IMR-90 (cell line): ENCODE results near the gene ATRX. TPM values are rescaled to one million over a fixed set of nuclear protein-coding genes. Genes with fewer than 3 reads are reported as not detected.

Experiments
- ATAC-seq: fragments of 200-7000 bp; cut with Tn5 transposase; 2 replicates; pipeline ENCODE4 v1.9.1; 2020; ENCODE audit warnings: low read depth, mild to moderate bottlenecking, moderate library complexity
- BruUV-seq: library from RNA; stranded (reverse); fragments of 400-500 nt; replicated peaks from 2 replicates; lab custom pipeline; 2021; lab: Mats Ljungman, UMichigan
- CTCF ChIA-PET: fragments of 300-600 bp; formaldehyde crosslinking; extraction: SDS; loops from one replicate; lab custom pipeline; 2021; ENCODE audit warnings: antibody characterized with exemption; lab: Yijun Ruan, JAX
- POLR2A ChIA-PET: fragments of 300-600 bp; sonication (Branson Sonifier 250); formaldehyde crosslinking; loops from one replicate; lab custom pipeline; 2022; ENCODE audit warnings: antibody characterized with exemption; ENCODE audit not compliant: unreplicated experiment; lab: Charles Lee
- DNase-seq: peaks from one replicate; pipeline ENCODE4 v3.0.0; 2013
- H2AFZ ChIP-seq: replicated peaks from 2 replicates; pipeline ENCODE3; 2013; ENCODE audit warnings: low read length, mild to moderate bottlenecking; ENCODE audit not compliant: poor library complexity
- H2AK5ac ChIP-seq: 2 replicates; pipeline ENCODE4 v1.6.1; 2013; ENCODE audit warnings: low read depth, low read length, inconsistent platforms
- H2AK9ac ChIP-seq: replicated peaks from 2 replicates; pipeline ENCODE3; 2013; ENCODE audit warnings: mild to moderate bottlenecking, low read depth, low read length, moderate library complexity; ENCODE audit not compliant: poor library complexity
- H2BK120ac ChIP-seq: 2 replicates; pipeline ENCODE4 v1.6.1; 2013; ENCODE audit warnings: low read depth, low read length, inconsistent platforms
- H2BK15ac ChIP-seq: 3 replicates; pipeline ENCODE4 v1.6.1; 2013; ENCODE audit warnings: low read depth, low read length, inconsistent platforms
- H2BK20ac ChIP-seq: 2 replicates; pipeline ENCODE4 v1.6.1; 2013; ENCODE audit warnings: low read depth, mild to moderate bottlenecking, inconsistent platforms, low read length, moderate library complexity
- H2BK5ac ChIP-seq: 2 replicates; pipeline ENCODE4 v1.6.1; 2013; ENCODE audit warnings: mild to moderate bottlenecking, low read depth, low read length, inconsistent platforms; ENCODE audit not compliant: poor library complexity, severe bottlenecking
- H3K14ac ChIP-seq: replicated peaks from 2 replicates; pipeline ENCODE4 v1.6.1; 2013; ENCODE audit warnings: low read depth, low read length, inconsistent platforms
- H3K18ac ChIP-seq: 2 replicates; pipeline ENCODE4 v1.6.1; 2013; ENCODE audit warnings: low read depth, low read length, control low read depth
- H3K23ac ChIP-seq: 2 replicates; pipeline ENCODE4 v1.6.1; 2013; ENCODE audit warnings: low read depth, low read length, inconsistent platforms
- H3K27ac ChIP-seq: 2 replicates; pipeline ENCODE4 v1.5.1; 2013; ENCODE audit warnings: mild to moderate bottlenecking, control low read depth, low read length; ENCODE audit not compliant: insufficient read depth
- H3K27me3 ChIP-seq: 2 replicates; pipeline ENCODE4 v1.6.1; 2013; ENCODE audit warnings: low read length; ENCODE audit not compliant: control insufficient read depth, insufficient read depth
- H3K36me3 ChIP-seq: 2 replicates; pipeline ENCODE4 v1.6.1; 2013; ENCODE audit warnings: low read length, mixed read lengths; ENCODE audit not compliant: control insufficient read depth, insufficient read depth
- H3K4ac ChIP-seq: 2 replicates; pipeline ENCODE4 v1.6.1; 2013; ENCODE audit warnings: low read depth, low read length, inconsistent platforms
- H3K4me1 ChIP-seq: 2 replicates; pipeline ENCODE4 v1.6.1; 2013; ENCODE audit warnings: low read length, mixed read lengths; ENCODE audit not compliant: control insufficient read depth, insufficient read depth
- H3K4me2 ChIP-seq: 2 replicates; pipeline ENCODE4 v1.6.1; 2013; ENCODE audit warnings: low read depth, mild to moderate bottlenecking, control low read depth, low read length, moderate library complexity
- H3K4me3 ChIP-seq: 2 replicates; pipeline ENCODE4 v1.5.1; 2013; ENCODE audit warnings: low read depth, mild to moderate bottlenecking, control low read depth, low read length, moderate library complexity; ENCODE audit not compliant: insufficient read depth
- H3K56ac ChIP-seq: 2 replicates; pipeline ENCODE4 v1.6.1; 2013; ENCODE audit warnings: low read length, inconsistent platforms; ENCODE audit not compliant: insufficient read depth; ENCODE audit errors: extremely low read depth
- H3K79me1 ChIP-seq, 2 experiments: 2 replicates each; pipeline ENCODE4 v1.6.1; 2013; ENCODE audit warnings: low read length in 2 of 2, inconsistent platforms in 1 of 2, low read depth in 1 of 2
- H3K9ac ChIP-seq: 2 replicates; pipeline ENCODE4 v1.6.1; 2013; ENCODE audit warnings: low read depth, low read length, control low read depth
- H3K9me1 ChIP-seq: 2 replicates; pipeline ENCODE4 v1.6.1; 2013; ENCODE audit warnings: low read length, inconsistent platforms; ENCODE audit not compliant: insufficient read depth
- H3K9me3 ChIP-seq: 2 replicates; pipeline ENCODE4 v1.6.1; 2013; ENCODE audit warnings: low read length; ENCODE audit not compliant: control insufficient read depth, insufficient read depth
- H4K20me1 ChIP-seq: 2 replicates; pipeline ENCODE4 v1.6.1; 2013; ENCODE audit warnings: low read length, inconsistent platforms; ENCODE audit not compliant: insufficient read depth
- H4K5ac ChIP-seq: 2 replicates; pipeline ENCODE4 v1.6.1; 2013; ENCODE audit warnings: mild to moderate bottlenecking, low read depth, low read length, control low read depth
- H4K8ac ChIP-seq, 2 experiments: 2 replicates each; pipeline ENCODE4 v1.6.1; 2013; ENCODE audit warnings: low read depth in 2 of 2, low read length in 2 of 2, control low read depth in 1 of 2, inconsistent platforms in 1 of 2
- H4K91ac ChIP-seq: 2 replicates; pipeline ENCODE4 v1.6.1; 2013; ENCODE audit warnings: low read depth, low read length, inconsistent platforms; ENCODE audit not compliant: insufficient read depth
- BHLHE40 ChIP-seq: fragments of 150-350 bp; IDR thresholded peaks from 2 replicates; pipeline ENCODE4 v1.6.1; 2016; ENCODE audit warnings: mild to moderate bottlenecking, low read depth, low read length
- CTCF ChIP-seq: conservative IDR thresholded peaks from 2 replicates; pipeline ENCODE4 v1.5.1; 2012; ENCODE audit warnings: mild to moderate bottlenecking, low read depth, low read length, improper control_type of control experiment
- WGBS, 2 experiments: methylation state at CpG; one replicate each; pipeline versions ENCODE4 v1.1.5 to v1.1.7; 2013; ENCODE audit warnings: missing lambda C conversion rate in 2 of 2; ENCODE audit not compliant: insufficient read length in 1 of 2; ENCODE audit errors: extremely low coverage in 2 of 2; 5-methylcytosine and 5-hydroxymethylcytosine counted together
- dilution Hi-C: fragments of 300-500 bp; cut with HindIII; formaldehyde crosslinking; loops from one replicate; pipeline ENCODE4 v1.14.3; 2018; ENCODE audit warnings: low sequenced_read_pairs; ENCODE audit not compliant: unreplicated experiment
- in situ Hi-C: fragments of 300-500 bp; cut with MboI; formaldehyde crosslinking; loops from 3 replicates; pipeline ENCODE4 v1.14.3; 2019; ENCODE audit warnings: low sequenced_read_pairs, inconsistent platforms, mixed read lengths
- intact Hi-C: fragments of 100-400 bp; cut with micrococcal nuclease; formaldehyde crosslinking; loops from 2 replicates; pipeline ENCODE4 v1.10.0; 2022
- polyA plus RNA-seq, 3 experiments: library from polyadenylated mRNA; depleted of rRNA; stranded (reverse); fragments of >200 nt; gene quantifications; 2 replicates each; pipeline ENCODE4 v1.2.3, GENCODE V29; 2012; ENCODE audit warnings: low replicate concordance in 1 of 3
- total RNA-seq: library from RNA; depleted of rRNA; stranded (reverse); fragments of >200 nt; gene quantifications from 2 replicates; pipeline ENCODE4 v1.2.3, GENCODE V29; 2012

The ATRX gene
- total and polyA plus RNA-seq, 2 of the 4 experiments (the other 2 are of a cell fraction), result 20.7 to 73.8 TPM

- intact Hi-C loops, result no loop called here
- no peak overlapping the region for H2BK20ac ChIP-seq
Observed at GRCh38 chrX:77628294-77629025, 157.6 kb downstream of the ATRX start.

More at GRCh38 chrX:77628294-77629025, 157.6 kb downstream of the ATRX start:
- dilution Hi-C loops, result no loop called here
- Histone ChIP-seq H4K5ac (no peak overlapping the region), H2BK120ac (no peak overlapping the region), H3K14ac (no peak overlapping the region), H3K18ac (no peak overlapping the region), H4K8ac (no peak overlapping the region), H4K20me1 (no peaks in the 10 kb centered on the region), H3K4ac (no peak overlapping the region), H3K4me1 (no peaks in the 10 kb centered on the region), H3K23ac (no peak overlapping the region), H3K4me3 (no peak overlapping the region), H3K4me2 (no peak overlapping the region), H3K9ac (no peak overlapping the region), H3K9me3 (no peaks in the 10 kb centered on the region), H3K27me3 (no peaks in the 10 kb centered on the region), H2AFZ (no peak overlapping the region), H2AK9ac (no peak overlapping the region), H4K91ac (no peak overlapping the region), H2BK5ac (no peak overlapping the region), H3K79me1 (peaks cover 0 to 2% of the 10 kb centered on the region in 2 experiments; a peak in 1 of 4 replicates), H3K27ac (no peak overlapping the region), H3K9me1 (no peaks in the 10 kb centered on the region), H2AK5ac (no peak overlapping the region), H3K36me3 (peaks cover 4% of the 10 kb centered on the region), H2BK15ac (no peak overlapping the region), H3K56ac (no peak overlapping the region)
- ChIA-PET POLR2A (no interaction called here), CTCF (interaction anchor here (1.2 kb wide), 1 partner anchor 11 kb away, joined by 4 read pairs; no protein-coding TSS in a partner anchor)
- in situ Hi-C loops, result no loop called here
- no CpG with 5 or more reads among the region's 1 CpG for WGBS, 2 experiments
- TF ChIP-seq CTCF, result 0 out of 2 replicates have a peak, but pooled peaks have one; percentile 8
- no peak for TF ChIP-seq BHLHE40
- BruUV-seq, result no TSS peak
- no peak for ATAC-seq
- no peak for DNase-seq
